SIG-M5 treated with dmso at 0.1 percent for 504 hours (cell line): ENCODE measurements around the gene TUBB4B.
"Not testable (repeated sequence)": the region's sequence is repeated elsewhere in the genome, so short reads cannot be mapped to it uniquely, and the experiment has no call there.

Experiments used
- DNase-seq: peaks from one replicate; lab custom pipeline; 2025; ENCODE audit not compliant: unreplicated experiment; lab: John Stamatoyannopoulos, UW

The TUBB4B gene

GRCh38 chr9:137251490-137252268 lies 10.6 kb downstream of the TUBB4B start:
- no peak for DNase-seq

GRCh38 chr9:137252555-137253506 lies 11.7 kb downstream of the TUBB4B start:
- no peak for DNase-seq

GRCh38 chr9:137253717-137254623 lies 12.9 kb downstream of the TUBB4B start:
- DNase-seq: no peak

GRCh38 chr9:137254624-137255447 lies 13.7 kb downstream of the TUBB4B start, which contains the start of gene NELFB:
Gene NELFB (plus strand): TSS chr9:137255327.
- DNase-seq: peak; percentile 74

- no peak for DNase-seq
Observed at GRCh38 chr9:137255448-137256114, 14.5 kb downstream of the TUBB4B start.

GRCh38 chr9:137256362-137256761 lies 15.3 kb downstream of the TUBB4B start:
- no peak for DNase-seq

GRCh38 chr9:137256856-137257255 lies 15.8 kb downstream of the TUBB4B start:
- DNase-seq: no peak

GRCh38 chr9:137262173-137262908 lies 21.3 kb downstream of the TUBB4B start:
- not testable (repeated sequence) for DNase-seq

- no peak for DNase-seq
Observed at GRCh38 chr9:137262909-137263285, 21.8 kb downstream of the TUBB4B start.

- no peak for DNase-seq
Observed at GRCh38 chr9:137263506-137263905, 22.4 kb downstream of the TUBB4B start.

GRCh38 chr9:137264067-137264466 lies 23.0 kb downstream of the TUBB4B start:
- no peak for DNase-seq

GRCh38 chr9:137265496-137266161 lies 24.5 kb downstream of the TUBB4B start:
- DNase-seq: no peak

- no peak for DNase-seq
Observed at GRCh38 chr9:137266162-137266527, 25.1 kb downstream of the TUBB4B start.

GRCh38 chr9:137266585-137267453 lies 25.7 kb downstream of the TUBB4B start:
- DNase-seq: no peak

- DNase-seq: no peak
Observed at GRCh38 chr9:137267933-137268355, 26.9 kb downstream of the TUBB4B start.

GRCh38 chr9:137268538-137269201 lies 27.6 kb downstream of the TUBB4B start:
- DNase-seq: no peak
